Measurements from ENCODE around the gene CLCF1. TPM values are rescaled to one million over a fixed set of nuclear protein-coding genes. Genes with fewer than 3 reads are reported as not detected.
A peak's percentile ranks its signal among the peaks of the same experiment; 100 is the strongest.

Gene CLCF1
- polyA plus RNA-seq, 1 of the 3 experiments (the other 2 are of a cell fraction) = 27.0 TPM

GRCh38 chr11:67375320-67376055 lies 2.1 kb upstream of the CLCF1 start:
- Histone ChIP-seq H3K4me2 (peak overlapping the region; percentile 73; the same call in 1 of the 2 replicates), H3K36me3 (replicated peaks in 1 of 2; ENCODE audit: control insufficient read depth in 1 of 2, insufficient read depth in 2 of 2, low read length in 1 of 2) (no peaks in the 10 kb centered on the region), H3F3A (replicated peaks; ENCODE audit: insufficient read depth) (peaks cover 26% of the 10 kb centered on the region), H3K9ac (peak overlapping the region; percentile 52; the same call in 1 of the 2 replicates), H2AFZ (ENCODE audit: low read depth) (no peak overlapping the region), H3K27me3 (ENCODE audit: insufficient read depth) (no peaks in the 10 kb centered on the region), H3K9me2 (no peaks in the 10 kb centered on the region), H4K20me1 (ENCODE audit: insufficient read depth) (peaks cover 13% of the 10 kb centered on the region), H3K27ac (ENCODE audit: low read depth in 2 of 2, low read length in 1 of 2) (peak overlapping the region; percentile 7 to 96; a peak in 3 of 4 replicates), H3K4me3 (ENCODE audit: low read depth in 2 of 2, low read length in 1 of 2) (no peak overlapping the region), H3K79me2 (ENCODE audit: insufficient read depth) (peaks cover 28% of the 10 kb centered on the region), H3K9me3 (no peaks in the 10 kb centered on the region), H3K4me1 (ENCODE audit: control insufficient read depth in 1 of 2, insufficient read depth in 2 of 2, low read depth in 1 of 2, low read length in 1 of 2) (peaks cover 42 to 54% of the 10 kb centered on the region in 2 experiments; a peak in 3 of 4 replicates)
- TF ChIP-seq TAF1 (IDR thresholded peaks at IDR 0.05; ENCODE audit: borderline replicate concordance, low read depth, low read length) = no peak
- no peak for TF ChIP-seq CHD2 (IDR thresholded peaks at IDR 0.05; ENCODE audit: low read length, partially characterized antibody)
- TF ChIP-seq ELF1 (IDR thresholded peaks at IDR 0.05) = no peak
- TF ChIP-seq SIN3A (IDR thresholded peaks at IDR 0.05; ENCODE audit: borderline replicate concordance, low read depth, low read length) = no peak
- no peak for TF ChIP-seq TEAD4 (IDR thresholded peaks at IDR 0.05; ENCODE audit: borderline replicate concordance, insufficient read depth)
- no peak for TF ChIP-seq FOXM1 (IDR thresholded peaks at IDR 0.05; ENCODE audit: low read depth)
- peak; percentile 43; the same call in 1 of the 2 replicates for TF ChIP-seq RXRA (IDR thresholded peaks at IDR 0.05; ENCODE audit: borderline replicate concordance, low read depth)
- TF ChIP-seq RCOR1 (IDR thresholded peaks at IDR 0.05; ENCODE audit: low read length) = no peak
- TF ChIP-seq MXI1 (IDR thresholded peaks at IDR 0.05; ENCODE audit: low read depth, low read length) = no peak
- TF ChIP-seq FOSL2 (IDR thresholded peaks at IDR 0.05; ENCODE audit: borderline replicate concordance, low read depth) = no peak
- TF ChIP-seq MAX (IDR thresholded peaks at IDR 0.05; ENCODE audit: low read depth) = no peak
- TF ChIP-seq PBX3 (IDR thresholded peaks at IDR 0.05) = peak; percentile 64
- no peak for DNase-seq
- 55% methylated on average over 14 of the region's 15 CpGs for WGBS (ENCODE audit: low lambda C conversion rate)
- POLR2A ChIA-PET = interaction anchor here (1.4 kb wide), 1 partner anchor 135 kb away, joined by 4 read pairs; no protein-coding TSS in a partner anchor
- CTCF ChIA-PET = interaction anchor here (1.4 to 19.7 kb wide), 6 partner anchors 14 to 114 kb away, joined by 6 to 955 read pairs (median 11); partner anchors contain the start of genes POLD4 and PPP1CA

GRCh38 chr11:67374571-67375281 lies 1.3 kb upstream of the CLCF1 start:
- peak overlapping the region; percentile 77 for H3K4me2 ChIP-seq
- POLR2A ChIA-PET = interaction anchor here (1.4 kb wide), 1 partner anchor 134 kb away, joined by 4 read pairs; no protein-coding TSS in a partner anchor
- WGBS (ENCODE audit: low lambda C conversion rate) = 16% methylated on average over 7 of the region's 9 CpGs
- peaks cover 19% of the 10 kb centered on the region for H3F3A ChIP-seq (replicated peaks; ENCODE audit: insufficient read depth)
- peak overlapping the region; percentile 67 to 96; a peak in 3 of 4 replicates for H3K27ac ChIP-seq (ENCODE audit: low read depth in 2 of 2, low read length in 1 of 2)
- no peaks in the 10 kb centered on the region for H3K36me3 ChIP-seq (replicated peaks in 1 of 2; ENCODE audit: control insufficient read depth in 1 of 2, insufficient read depth in 2 of 2, low read length in 1 of 2)
- no peaks in the 10 kb centered on the region for H3K27me3 ChIP-seq (ENCODE audit: insufficient read depth)
- H3K79me2 ChIP-seq (ENCODE audit: insufficient read depth) = peaks cover 36% of the 10 kb centered on the region
- DNase-seq = no peak
- H3K4me3 ChIP-seq (ENCODE audit: low read depth in 2 of 2, low read length in 1 of 2) = peak overlapping the region; percentile 61 to 83; a peak in 3 of 4 replicates
- H2AFZ ChIP-seq (ENCODE audit: low read depth) = no peak overlapping the region
- peaks cover 45 to 53% of the 10 kb centered on the region in 2 experiments; a peak in 3 of 4 replicates for H3K4me1 ChIP-seq (ENCODE audit: control insufficient read depth in 1 of 2, insufficient read depth in 2 of 2, low read depth in 1 of 2, low read length in 1 of 2)
- TF ChIP-seq EP300 (IDR thresholded peaks at IDR 0.05; ENCODE audit: borderline replicate concordance in 1 of 2, low read depth in 1 of 2, low read length in 1 of 2) (peak in 1 of 2 experiments; percentile 11; a peak in 1 of 4 replicates), REST (IDR thresholded peaks at IDR 0.05; ENCODE audit: low read depth, low read length) (no peak)
- H3K9me2 ChIP-seq = no peaks in the 10 kb centered on the region
- H4K20me1 ChIP-seq (ENCODE audit: insufficient read depth) = peaks cover 21% of the 10 kb centered on the region
- no peaks in the 10 kb centered on the region for H3K9me3 ChIP-seq
- CTCF ChIA-PET = interaction anchor here (0.9 to 19.7 kb wide), 9 partner anchors 7 to 113 kb away, joined by 3 to 955 read pairs (median 10); partner anchors contain the start of gene POLD4
- H3K9ac ChIP-seq = peak overlapping the region; percentile 100
